GM12892 (cell line): ENCODE data around the gene BCAS4.

Experiments used
- DNase-seq: peaks from one replicate; pipeline ENCODE4 v3.0.0; 2011; ENCODE audit not compliant: insufficient read length
- FAIRE-seq: peaks from 2 replicates; lab custom pipeline; 2011; peaks lifted over from hg19 to GRCh38; lab: Jason Lieb, UNC
- POLR2A ChIP-seq: IDR thresholded peaks from 2 replicates; pipeline ENCODE4 v1.6.1; 2011; ENCODE audit warnings: low read depth, low read length, control low read depth
- POLR2AphosphoS5 ChIP-seq: IDR thresholded peaks from 2 replicates; pipeline ENCODE4 v1.6.1; 2011; ENCODE audit warnings: low read depth, low read length, control low read depth
- TAF1 ChIP-seq: IDR thresholded peaks from 2 replicates; pipeline ENCODE4 v1.6.1; 2011; ENCODE audit warnings: low read depth, mild to moderate bottlenecking, control low read depth, low read length, borderline replicate concordance

Gene BCAS4

GRCh38 chr20:50856475-50857041, 61.7 kb downstream of the BCAS4 start:
- TF ChIP-seq POLR2A (no peak), POLR2AphosphoS5 (no peak), TAF1 (no peak)
- DNase-seq (no peak), FAIRE-seq (no peak)

GRCh38 chr20:50857348-50857747, 62.5 kb downstream of the BCAS4 start:
- DNase-seq (no peak), FAIRE-seq (no peak)
- TF ChIP-seq POLR2AphosphoS5 (no peak), TAF1 (no peak), POLR2A (no peak)

- no peak for FAIRE-seq
- no peak for DNase-seq
- no peak for TF ChIP-seq POLR2A
- no peak for TF ChIP-seq TAF1
- no peak for TF ChIP-seq POLR2AphosphoS5
Observed at GRCh38 chr20:50858525-50858924, 63.7 kb downstream of the BCAS4 start.

- FAIRE-seq (no peak), DNase-seq (no peak)
- no peak for TF ChIP-seq TAF1
- TF ChIP-seq POLR2A: no peak
- TF ChIP-seq POLR2AphosphoS5: no peak
Observed at GRCh38 chr20:50859161-50859560, 64.3 kb downstream of the BCAS4 start.

GRCh38 chr20:50861012-50861411, 66.2 kb downstream of the BCAS4 start:
- FAIRE-seq (no peak), DNase-seq (no peak)
- TF ChIP-seq TAF1 (no peak), POLR2AphosphoS5 (no peak), POLR2A (no peak)

- DNase-seq (no peak), FAIRE-seq (no peak)
- no peak for TF ChIP-seq POLR2A
Observed at GRCh38 chr20:50862546-50862945, 67.7 kb downstream of the BCAS4 start.

GRCh38 chr20:50865114-50865513, 70.3 kb downstream of the BCAS4 start:
- TF ChIP-seq TAF1: no peak
- TF ChIP-seq POLR2A: no peak
- TF ChIP-seq POLR2AphosphoS5: no peak
- FAIRE-seq (no peak), DNase-seq (no peak)

- DNase-seq: no peak
- FAIRE-seq: no peak
- TF ChIP-seq TAF1: no peak
Observed at GRCh38 chr20:50865591-50865990, 70.7 kb downstream of the BCAS4 start.

- TF ChIP-seq POLR2AphosphoS5 (no peak), TAF1 (no peak)
- DNase-seq: no peak
- FAIRE-seq: no peak
Observed at GRCh38 chr20:50866036-50866685, 71.3 kb downstream of the BCAS4 start.

- no peak for DNase-seq
Observed at GRCh38 chr20:50866831-50867230, 72.0 kb downstream of the BCAS4 start.

GRCh38 chr20:50867805-50868204, 72.9 kb downstream of the BCAS4 start:
- DNase-seq: no peak
- TF ChIP-seq POLR2AphosphoS5 (no peak), POLR2A (no peak), TAF1 (no peak)
- no peak for FAIRE-seq

More at GRCh38 chr20:50866831-50867230, 72.0 kb downstream of the BCAS4 start:
- no peak for FAIRE-seq
- TF ChIP-seq TAF1 (no peak), POLR2A (no peak), POLR2AphosphoS5 (no peak)

GRCh38 chr20:50868509-50869495, 73.9 kb downstream of the BCAS4 start:
- DNase-seq: no peak
- TF ChIP-seq TAF1: no peak
- no peak for TF ChIP-seq POLR2A
- no peak for FAIRE-seq
